ENCODE results near the gene PSD.
A peak's percentile ranks its signal among the peaks of the same experiment; 100 is the strongest.

The PSD gene

GRCh38 chr10:102394079-102394800 is 24.3 kb downstream of the PSD start:
- in situ Hi-C loops (cut with MboI; ENCODE audit: low pct_unique_long_range_greater_than_20kb, low sequenced_read_pairs, unreplicated experiment) = no loop called here
- DNase-seq (ENCODE audit: low spot score) = peak; percentile 98
- TF ChIP-seq CTCF (IDR thresholded peaks at IDR 0.05; ENCODE audit: extremely low read depth, insufficient read depth, missing control alignments) = no peak

GRCh38 chr10:102393411-102394078 is 25.0 kb downstream of the PSD start:
- peak; percentile 88 for TF ChIP-seq CTCF (IDR thresholded peaks at IDR 0.05; ENCODE audit: extremely low read depth, insufficient read depth, missing control alignments)
- in situ Hi-C loops (cut with MboI; ENCODE audit: low pct_unique_long_range_greater_than_20kb, low sequenced_read_pairs, unreplicated experiment) = no loop called here
- DNase-seq (ENCODE audit: low spot score) = no peak

GRCh38 chr10:102392306-102392705 is 26.3 kb downstream of the PSD start:
- TF ChIP-seq CTCF (IDR thresholded peaks at IDR 0.05; ENCODE audit: extremely low read depth, insufficient read depth, missing control alignments) = no peak
- in situ Hi-C loops (cut with MboI; ENCODE audit: low pct_unique_long_range_greater_than_20kb, low sequenced_read_pairs, unreplicated experiment) = no loop called here
- no peak for DNase-seq (ENCODE audit: low spot score)

- no peak for DNase-seq (ENCODE audit: low spot score)
- no peak for TF ChIP-seq CTCF (IDR thresholded peaks at IDR 0.05; ENCODE audit: extremely low read depth, insufficient read depth, missing control alignments)
- in situ Hi-C loops (cut with MboI; ENCODE audit: low pct_unique_long_range_greater_than_20kb, low sequenced_read_pairs, unreplicated experiment) = no loop called here
Measured at GRCh38 chr10:102389894-102390293, 28.7 kb downstream of the PSD start.

GRCh38 chr10:102384606-102385429 is 33.8 kb downstream of the PSD start:
- TF ChIP-seq CTCF (IDR thresholded peaks at IDR 0.05; ENCODE audit: extremely low read depth, insufficient read depth, missing control alignments) = no peak
- DNase-seq (ENCODE audit: low spot score) = no peak
- in situ Hi-C loops (cut with MboI; ENCODE audit: low pct_unique_long_range_greater_than_20kb, low sequenced_read_pairs, unreplicated experiment) = no loop called here

- in situ Hi-C loops (cut with MboI; ENCODE audit: low pct_unique_long_range_greater_than_20kb, low sequenced_read_pairs, unreplicated experiment) = no loop called here
- TF ChIP-seq CTCF (IDR thresholded peaks at IDR 0.05; ENCODE audit: extremely low read depth, insufficient read depth, missing control alignments) = peak; percentile 30
- DNase-seq (ENCODE audit: low spot score) = no peak
Measured at GRCh38 chr10:102384053-102384452, 34.5 kb downstream of the PSD start.
